Muscle of leg (tissue), 9 donors: ENCODE data around the gene DISP3. TPM values are rescaled to one million over a fixed set of nuclear protein-coding genes. Genes with fewer than 3 reads are reported as not detected.

ENCODE experiments used
- polyA plus RNA-seq, 8 donors: library from polyadenylated mRNA; unstranded; fragments of 120-200 nt; gene quantifications; one replicate each; pipeline versions ENCODE4 v1.2.1 to v1.2.3, GENCODE V29; 2013; ENCODE audit warnings: inconsistent platforms in 1 of 8, low replicate concordance in 1 of 8; ENCODE audit not compliant: insufficient read length in 8 of 8, insufficient read depth in 1 of 8
- total RNA-seq: library from RNA; stranded (reverse); fragments of 120-200 nt; gene quantifications from one replicate; pipeline ENCODE4 v1.2.4, GENCODE V29; 2013

The DISP3 gene
- total and polyA plus RNA-seq, 9 donors: 0.09 to 0.58 (median 0.18) TPM

Other genes starting within 250 kb of the DISP3 start
- gene MTOR, start 216.6 kb upstream of the DISP3 start, total RNA-seq: 24.4 TPM
- gene MTOR, start 216.6 kb upstream of the DISP3 start, polyA plus RNA-seq: 10 to 100 TPM; 23.5 to 33.3 (median 26.4) TPM
- 9.8 TPM for gene UBIAD1, start 206.0 kb upstream of the DISP3 start, total RNA-seq
- 10 to 100 TPM; 11.2 to 18.0 (median 14.3) TPM for gene UBIAD1, start 206.0 kb upstream of the DISP3 start, polyA plus RNA-seq
- 0.58 TPM for gene FBXO2, start 175.3 kb downstream of the DISP3 start, total RNA-seq
- 1 to 10 TPM in 2 of 8 donors, under 1 TPM in 6; 0.09 to 4.5 (median 0.42) TPM for gene FBXO2, start 175.3 kb downstream of the DISP3 start, polyA plus RNA-seq
- 4.8 TPM for gene FBXO44, start 175.7 kb downstream of the DISP3 start, total RNA-seq
- gene FBXO44, start 175.7 kb downstream of the DISP3 start, polyA plus RNA-seq: 1 to 10 TPM; 4.1 to 8.3 (median 4.5) TPM
- gene FBXO6, start 185.0 kb downstream of the DISP3 start, total RNA-seq: 5.2 TPM
- 1 to 10 TPM; 2.7 to 5.9 (median 4.9) TPM for gene FBXO6, start 185.0 kb downstream of the DISP3 start, polyA plus RNA-seq
- 35.0 TPM for gene MAD2L2, start 202.0 kb downstream of the DISP3 start, total RNA-seq
- 10 to 100 TPM; 25.1 to 39.9 (median 30.8) TPM for gene MAD2L2, start 202.0 kb downstream of the DISP3 start, polyA plus RNA-seq
- 0.27 TPM for gene DRAXIN, start 212.6 kb downstream of the DISP3 start, total RNA-seq
- under 1 TPM; 0.20 to 0.56 (median 0.30) TPM for gene DRAXIN, start 212.6 kb downstream of the DISP3 start, polyA plus RNA-seq